Ramos (cell line): ENCODE results near the gene DDX59.

ENCODE experiments used
- in situ Hi-C: fragments of 300-500 bp; cut with MboI; formaldehyde crosslinking; loops from one replicate; pipeline ENCODE4 v1.14.3; 2022; ENCODE audit warnings: low sequenced_read_pairs; ENCODE audit not compliant: unreplicated experiment

The DDX59 gene

DNA sequence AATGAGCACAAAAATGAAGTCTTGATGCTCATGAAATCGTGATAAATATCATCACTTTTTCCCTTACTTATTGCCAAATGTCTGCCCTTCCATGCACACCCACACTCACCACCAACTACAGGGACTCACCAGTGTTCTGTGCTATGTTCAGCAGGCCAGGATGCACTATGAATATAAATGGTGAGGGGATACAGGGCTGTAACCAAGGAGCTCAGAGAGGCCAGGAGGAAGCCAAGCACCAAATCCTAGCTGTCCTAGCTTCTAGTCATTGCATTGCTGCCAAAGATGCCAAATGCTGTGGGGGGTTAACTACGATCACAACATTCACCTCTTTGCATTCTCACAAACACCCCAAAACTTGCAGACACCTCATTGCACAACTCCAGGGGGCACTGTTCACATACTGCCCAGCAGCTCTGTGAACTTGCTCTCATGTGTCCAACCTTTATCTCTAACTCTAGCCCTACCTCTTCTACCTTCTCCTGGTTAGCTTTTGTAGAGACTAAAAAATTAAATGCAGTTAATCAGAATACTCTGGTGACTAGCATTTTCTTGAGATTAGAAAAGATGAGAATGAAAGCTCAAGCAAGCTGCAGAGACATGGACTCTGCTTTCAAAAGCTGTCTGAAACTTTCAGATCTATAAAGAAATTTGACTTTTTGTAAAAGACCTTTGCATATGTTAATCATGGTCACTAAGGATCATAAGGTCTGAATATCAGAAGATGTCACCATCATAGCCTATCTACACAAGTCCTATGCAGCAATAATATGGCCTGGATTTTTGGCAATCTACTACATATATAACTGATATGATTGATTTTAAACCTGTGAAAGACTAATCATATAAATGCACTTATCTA lies 35.2 kb downstream of the DDX59 start:
- in situ Hi-C loops = loop anchor here (10.0 kb wide), 1 partner anchor 170 kb away; no protein-coding TSS in a partner anchor

DNA sequence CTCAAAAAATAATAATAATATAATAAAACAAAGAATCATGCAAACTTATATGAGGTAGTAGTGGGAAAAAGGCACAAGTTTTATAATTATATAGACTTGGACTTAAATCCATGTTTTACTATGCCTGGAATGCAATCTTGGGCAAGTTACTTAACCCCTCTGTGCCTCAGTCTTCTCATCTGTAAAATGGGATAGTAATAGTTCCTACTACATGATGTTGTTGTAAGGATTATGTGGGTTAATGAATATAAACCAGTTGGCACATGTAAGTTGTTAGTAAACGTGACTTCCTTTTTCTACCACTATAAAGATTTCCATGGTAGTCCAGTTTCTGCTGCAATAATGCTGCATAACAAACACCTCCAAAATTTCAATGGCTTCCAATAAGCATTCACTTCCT lies 38.3 kb downstream of the DDX59 start:
- in situ Hi-C loops = loop anchor here (10.0 kb wide), 1 partner anchor 173 kb away; no protein-coding TSS in a partner anchor

GRCh38 chr1:200630515-200630899 lies 39.2 kb downstream of the DDX59 start:
- in situ Hi-C loops = loop anchor here (10.0 kb wide), 1 partner anchor 174 kb away; no protein-coding TSS in a partner anchor

GRCh38 chr1:200629876-200630514 lies 39.7 kb downstream of the DDX59 start:
- in situ Hi-C loops = loop anchor here (10.0 kb wide), 1 partner anchor 175 kb away; no protein-coding TSS in a partner anchor

DNA sequence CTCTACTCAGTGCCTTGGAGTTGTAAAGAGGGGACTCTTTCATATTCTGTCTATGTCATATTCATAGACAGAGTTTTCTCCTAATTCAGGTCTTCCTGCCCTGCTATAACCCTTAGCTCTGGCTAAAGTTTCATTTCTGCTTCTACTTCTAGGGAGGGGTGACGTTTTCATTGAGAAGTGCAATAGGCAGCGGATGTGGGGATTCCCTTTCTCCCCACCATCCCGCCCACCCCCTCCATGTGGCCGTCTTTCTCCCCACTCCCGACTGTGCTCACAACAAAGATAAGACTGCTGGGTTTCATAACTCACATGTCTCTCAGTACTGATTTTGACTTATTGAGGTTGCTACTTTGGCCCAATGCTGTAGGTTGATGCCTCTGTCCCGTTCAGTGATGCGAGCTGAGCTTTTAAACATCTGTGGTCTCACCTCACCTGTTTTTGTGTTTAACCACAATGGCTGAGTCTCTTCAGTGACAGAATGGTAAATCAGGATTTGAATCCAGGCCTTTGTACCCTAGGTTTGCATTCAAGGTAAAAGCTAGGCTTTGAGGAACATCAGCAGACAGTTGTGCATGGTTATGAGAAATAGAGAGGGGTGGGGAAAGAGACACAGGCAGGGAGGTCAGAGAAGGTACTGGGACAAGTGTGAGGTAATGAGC lies 41.4 kb downstream of the DDX59 start:
- in situ Hi-C loops = no loop called here

DNA sequence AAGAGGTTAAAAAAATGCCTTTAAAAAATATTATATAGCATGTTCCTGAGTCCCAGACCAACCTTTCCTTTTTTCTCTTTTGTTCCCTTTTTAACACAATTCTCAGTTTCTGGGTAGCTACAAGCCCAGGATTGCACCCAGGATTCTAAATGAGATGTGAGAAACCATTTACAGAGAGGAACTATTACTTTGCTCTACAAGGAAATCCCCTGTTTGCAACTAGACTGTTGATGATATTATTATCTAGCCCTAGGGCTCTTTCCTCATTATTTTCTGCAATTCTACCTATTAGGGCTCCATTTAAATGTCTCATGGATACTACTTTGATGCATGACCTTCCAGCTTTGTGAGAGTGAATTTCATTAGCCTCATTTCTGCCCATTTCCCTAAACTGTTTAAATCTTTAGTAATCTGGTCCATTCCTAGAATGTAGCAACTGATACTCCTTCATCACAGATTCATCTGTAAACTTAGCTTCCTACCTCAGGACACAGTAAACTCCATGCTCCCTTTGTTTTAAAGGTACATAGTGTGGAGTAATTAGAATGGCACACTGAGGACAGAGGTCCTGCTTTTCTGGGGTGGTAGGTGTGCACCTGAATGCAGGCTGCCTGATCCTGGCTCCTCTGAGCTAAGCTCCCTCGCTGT lies 42.0 kb downstream of the DDX59 start:
- in situ Hi-C loops = no loop called here

DNA sequence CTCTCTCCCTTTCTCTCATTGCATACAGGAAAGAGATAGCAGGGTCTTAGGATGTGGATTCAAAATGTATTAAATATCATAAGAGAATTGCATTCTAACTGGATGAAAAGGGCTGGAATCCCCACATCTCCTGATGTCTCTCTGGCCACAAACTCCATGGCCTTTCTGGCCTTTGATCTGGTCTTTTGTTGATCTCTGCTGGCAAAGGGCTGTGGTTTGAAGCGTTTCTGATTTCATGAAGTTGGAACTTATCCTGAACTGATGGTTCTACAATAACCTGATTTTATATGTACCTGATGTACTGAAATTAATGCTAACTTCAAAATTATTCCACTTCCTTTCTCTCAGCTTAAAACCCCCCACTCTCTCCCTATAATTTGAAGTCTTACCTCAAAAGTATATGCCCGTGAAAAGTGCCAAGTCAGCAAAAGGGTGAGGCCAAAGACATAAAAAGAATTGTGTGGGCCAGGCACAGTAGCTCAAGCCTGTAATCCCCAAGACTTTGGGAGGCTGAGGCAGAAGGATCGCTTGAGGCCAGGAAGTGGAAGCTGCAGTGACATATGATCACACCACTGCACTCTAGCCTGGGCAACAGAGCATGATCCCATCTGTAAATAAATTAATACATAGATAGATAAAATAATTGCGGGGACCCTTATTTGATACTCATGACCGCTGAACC lies 42.7 kb downstream of the DDX59 start:
- in situ Hi-C loops = no loop called here

GRCh38 chr1:200625381-200625824 lies 44.3 kb downstream of the DDX59 start:
- in situ Hi-C loops = no loop called here

DNA sequence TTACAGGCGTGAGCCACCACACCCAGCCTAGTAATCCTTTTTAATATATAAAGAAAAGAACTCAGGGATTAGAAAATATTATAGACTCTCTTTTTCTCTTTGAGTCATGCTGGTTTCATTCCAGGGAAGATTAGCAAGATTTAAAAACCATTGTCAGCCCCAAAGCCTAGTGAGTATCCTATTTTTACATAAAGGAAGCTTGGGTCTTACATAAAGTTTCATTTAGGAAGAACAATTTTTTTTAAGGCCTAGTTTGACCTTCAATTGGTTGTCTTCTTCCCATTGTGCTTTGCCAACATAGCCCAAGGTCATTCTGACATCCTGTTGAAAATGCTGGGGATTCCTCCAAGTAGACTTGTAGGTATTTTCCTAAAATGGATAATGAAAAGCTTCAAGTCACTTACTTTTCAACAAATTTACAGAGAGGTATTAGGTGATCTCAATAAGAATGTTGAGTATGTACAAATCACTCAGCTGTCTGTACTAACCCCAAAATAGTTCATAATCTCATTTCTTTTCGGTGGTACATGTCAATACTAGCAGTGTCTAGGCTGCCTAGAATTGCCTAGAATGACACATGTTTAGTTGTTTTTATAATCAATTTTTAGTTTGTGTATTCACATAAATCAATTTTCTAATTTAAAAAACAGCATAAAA lies 44.9 kb downstream of the DDX59 start:
- in situ Hi-C loops = no loop called here

DNA sequence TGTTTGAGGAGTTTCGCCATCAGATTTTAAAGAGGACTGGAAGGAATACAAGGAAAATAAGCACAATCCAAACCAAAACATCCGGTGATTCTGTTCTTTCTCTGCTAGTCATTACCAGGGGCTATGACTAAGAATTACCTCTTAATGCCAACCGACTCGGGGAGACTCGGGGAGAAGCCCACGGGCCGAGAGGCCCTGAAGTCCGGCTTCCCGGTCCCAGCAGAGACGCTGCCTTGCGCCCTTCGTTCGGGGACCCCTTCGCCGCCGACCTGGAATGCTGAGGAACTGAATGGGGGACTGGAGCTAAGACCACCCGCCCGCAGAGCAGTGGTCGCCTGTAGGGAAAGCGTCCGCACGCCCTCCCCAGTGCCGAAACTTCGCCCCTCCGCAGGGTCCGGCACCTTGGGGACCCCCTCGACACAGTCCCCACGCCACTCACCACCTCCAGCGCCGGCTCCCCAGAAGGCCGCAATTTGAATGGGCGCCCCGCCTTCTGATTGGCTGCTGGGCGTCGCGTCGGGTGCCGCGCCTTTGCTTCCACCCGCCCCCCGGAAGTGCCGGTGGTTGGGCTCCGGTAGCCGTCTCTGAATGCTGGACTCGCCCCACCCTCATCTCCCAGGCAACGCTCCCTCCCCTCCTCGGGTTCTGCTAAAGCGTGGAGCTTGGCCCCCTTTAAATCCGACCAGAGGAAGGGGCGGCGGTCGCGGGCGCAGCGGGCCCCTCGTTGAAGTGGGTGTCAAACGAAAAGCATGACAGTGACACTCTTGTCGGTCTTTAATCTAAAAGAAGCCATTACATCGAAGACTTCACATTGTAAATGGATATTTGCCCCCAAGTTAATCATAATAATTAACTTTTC lies 49.2 kb downstream of the DDX59 start, which contains the start of gene KIF14:
Gene KIF14 (minus strand): TSS at position 479 of the 859 bp plus-strand sequence. CDS start 2,028 bp downstream, outside the sequence.
- in situ Hi-C loops = no loop called here

GRCh38 chr1:200619894-200620272 lies 49.8 kb downstream of the DDX59 start:
- in situ Hi-C loops = no loop called here

DNA sequence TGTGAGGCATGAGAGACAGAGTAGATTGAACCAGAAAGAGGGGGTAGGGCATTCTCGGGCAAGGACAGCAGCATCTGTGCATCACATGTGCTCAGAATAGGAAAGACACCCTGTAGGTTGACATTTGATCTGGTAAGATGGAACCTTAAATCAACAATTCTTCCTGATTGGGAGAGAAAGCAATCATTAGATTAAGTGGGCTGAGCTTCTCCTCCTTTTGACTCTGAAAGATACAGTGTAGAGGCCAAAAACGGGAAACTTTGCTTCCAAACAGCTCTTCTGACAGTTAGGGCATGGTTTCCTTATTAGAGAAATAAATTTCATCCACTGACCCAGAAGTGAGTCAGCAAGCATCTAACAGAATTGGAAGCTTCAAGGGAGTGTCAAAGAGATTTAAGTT lies 58.9 kb downstream of the DDX59 start:
- in situ Hi-C loops = no loop called here

GRCh38 chr1:200602632-200603031 lies 67.1 kb downstream of the DDX59 start:
- in situ Hi-C loops = no loop called here
